ENCODE data around the gene WNT5B. TPM values are rescaled to one million over a fixed set of nuclear protein-coding genes. Genes with fewer than 3 reads are reported as not detected.

The WNT5B gene
- total and polyA plus RNA-seq, 2 of the 8 experiments (the other 6 are each of a cell fraction or from before 2014, with no cell fraction given): 0.91 to 1.2 TPM

- Histone ChIP-seq H3K4me3 (ENCODE audit: extremely low read depth in 1 of 4, insufficient read depth in 2 of 4, low read depth in 3 of 4, low read length in 4 of 4) (no peak overlapping the region), H3K79me2 (ENCODE audit: control insufficient read depth in 1 of 2, insufficient read depth in 2 of 2, low read length in 2 of 2) (no peaks in the 10 kb centered on the region), H2BK120ac (replicated peaks; ENCODE audit: low read depth, low read length) (no peak overlapping the region), H3K4me2 (ENCODE audit: insufficient read depth in 1 of 2, low read depth in 2 of 2, low read length in 2 of 2) (no peak overlapping the region), H3K23me2 (ENCODE audit: low read depth, low read length) (no peaks in the 10 kb centered on the region), H4K20me1 (replicated peaks in 1 of 2; ENCODE audit: control insufficient read depth in 1 of 2, insufficient read depth in 2 of 2, low read length in 2 of 2) (no peaks in the 10 kb centered on the region), H3K27me3 (replicated peaks in 1 of 4; ENCODE audit: control insufficient read depth in 3 of 4, extremely low read depth in 1 of 4, insufficient read depth in 3 of 4, low read length in 3 of 4) (peaks cover 0 to 6% (median 5%) of the 10 kb centered on the region in 4 experiments; a peak in 5 of 7 replicates), H3K27ac (ENCODE audit: low read depth, low read length) (no peak overlapping the region), H4K91ac (replicated peaks; ENCODE audit: insufficient read length, low read length) (no peak overlapping the region), H3K4ac (replicated peaks; ENCODE audit: insufficient read length, low read depth, low read length) (no peak overlapping the region), H3K56ac (replicated peaks; ENCODE audit: insufficient read length, low read depth, low read length) (no peak overlapping the region), H4K8ac (ENCODE audit: extremely low read depth, insufficient read depth, low read length) (no peak overlapping the region), H3K4me1 (replicated peaks in 1 of 4; ENCODE audit: control insufficient read depth in 3 of 4, insufficient read depth in 4 of 4, low read length in 3 of 4) (peaks cover 0 to 6% (median 3%) of the 10 kb centered on the region in 4 experiments; a peak in 4 of 7 replicates), H4K5ac (ENCODE audit: insufficient read length, low read depth, low read length) (no peak overlapping the region), H2BK12ac (ENCODE audit: low read depth, low read length) (no peak overlapping the region), H3K18ac (ENCODE audit: extremely low read depth, low read length) (no peak overlapping the region), H3K14ac (ENCODE audit: insufficient read length) (no peak overlapping the region), H2AK5ac (ENCODE audit: low read depth, low read length) (no peak overlapping the region), H2BK15ac (ENCODE audit: low read length) (no peak overlapping the region), H3K9me3 (ENCODE audit: insufficient read depth in 2 of 2, low read depth in 1 of 2, low read length in 1 of 2) (no peaks in the 10 kb centered on the region), H2BK20ac (ENCODE audit: low read length) (no peak overlapping the region), H2AFZ (ENCODE audit: low read length) (no peak overlapping the region), H3K36me3 (ENCODE audit: control insufficient read depth in 2 of 4, insufficient read depth in 4 of 4, low read length in 3 of 4) (no peaks in the 10 kb centered on the region), H3K79me1 (ENCODE audit: low read depth, low read length) (no peaks in the 10 kb centered on the region), H2BK5ac (ENCODE audit: low read depth, low read length) (no peak overlapping the region), H3K9ac (replicated peaks in 1 of 4; ENCODE audit: extremely low read depth in 1 of 4, low read depth in 3 of 4, low read length in 3 of 4) (no peak overlapping the region), H3K23ac (ENCODE audit: insufficient read length) (no peak overlapping the region)
- DNase-seq (ENCODE audit: low read depth in 1 of 2, low spot score in 2 of 2) (no peak), FAIRE-seq (no peak)
- 94% methylated on average over 3 of the region's 3 CpGs; no CpG with 5 or more reads in 1 of the 2 experiments for WGBS, 2 experiments (ENCODE audit: extremely low coverage in 1 of 2, insufficient coverage in 1 of 2, insufficient read length in 1 of 2, insufficient replicate concordance in 2 of 2, low coverage in 1 of 2, low lambda C conversion rate in 2 of 2, missing lambda C conversion rate in 1 of 2)
- TF ChIP-seq KDM1A (IDR thresholded peaks at IDR 0.05; ENCODE audit: borderline replicate concordance, low read length) (no peak), ASH2L (IDR thresholded peaks at IDR 0.05; ENCODE audit: low read length) (no peak), E2F6 (IDR thresholded peaks at IDR 0.05) (no peak), BACH1 (IDR thresholded peaks at IDR 0.05; ENCODE audit: low read length) (no peak), RBBP5 (IDR thresholded peaks at IDR 0.05; ENCODE audit: borderline replicate concordance, low read depth, low read length) (no peak), EGR1 (IDR thresholded peaks at IDR 0.05; ENCODE audit: borderline replicate concordance, low read depth, low read length) (no peak), HDAC2 (IDR thresholded peaks at IDR 0.05; ENCODE audit: borderline replicate concordance in 1 of 2, low read depth in 2 of 2, low read length in 2 of 2) (no peak), SP4 (IDR thresholded peaks at IDR 0.05; ENCODE audit: low read length) (no peak), TBP (IDR thresholded peaks at IDR 0.05; ENCODE audit: low read depth, low read length) (no peak), TEAD4 (IDR thresholded peaks at IDR 0.05; ENCODE audit: low read depth, low read length) (no peak), CEBPB (IDR thresholded peaks at IDR 0.05; ENCODE audit: low read depth, low read length) (no peak), CBX5 (IDR thresholded peaks at IDR 0.05; ENCODE audit: low read depth, low read length) (no peak), PHF8 (conservative IDR thresholded peaks at IDR 0.05; ENCODE audit: low read depth, low read length) (no peak), SUZ12 (IDR thresholded peaks at IDR 0.05; ENCODE audit: low read length) (no peak)
- POLR2A ChIA-PET (ENCODE audit: partially characterized antibody): no interaction called here
- CTCF ChIA-PET (ENCODE audit: partially characterized antibody): interaction anchor here (0.5 to 1.1 kb wide), 3 partner anchors 11 to 16 kb away, joined by 3 read pairs; no protein-coding TSS in a partner anchor
Measured at GRCh38 chr12:1622406-1622805, 6.6 kb upstream of the WNT5B start.

Measured in H1 (cell line).